ENCODE measurements around the gene SKOR1. TPM values are rescaled to one million over a fixed set of nuclear protein-coding genes. Genes with fewer than 3 reads are reported as not detected.

The SKOR1 gene
- total and polyA plus RNA-seq, 2 of the 13 experiments (the other 11 are each of a cell fraction or from before 2014, with no cell fraction given) = 0.09 to 0.11 TPM

- Histone ChIP-seq H4K20me1 (ENCODE audit: insufficient read depth, low read length) (no peaks in the 10 kb centered on the region), H2AFZ (ENCODE audit: low read length) (no peak overlapping the region), H3K27me3 (ENCODE audit: control insufficient read depth in 1 of 2, insufficient read depth in 2 of 2, low read length in 2 of 2) (peaks cover 0 to 7% of the 10 kb centered on the region in 2 experiments; a peak in 4 of 5 replicates), H3K27ac (ENCODE audit: extremely low read length, insufficient read depth, low read length) (peak overlapping the region; percentile 86), H3K4me1 (ENCODE audit: insufficient read depth, low read length) (peaks cover 77% of the 10 kb centered on the region), H3K4me3 (replicated peaks in 1 of 3; ENCODE audit: insufficient read depth in 1 of 3, low read depth in 2 of 3, low read length in 3 of 3) (peak overlapping the region; percentile 73 to 98 (median 93)), H3K9me3 (ENCODE audit: low read length) (no peaks in the 10 kb centered on the region), H3K9ac (ENCODE audit: insufficient read depth, low read depth, low read length) (peak overlapping the region; percentile 94), H3K36me3 (replicated peaks in 1 of 2; ENCODE audit: control insufficient read depth in 1 of 2, insufficient read depth in 2 of 2, low read length in 2 of 2) (no peaks in the 10 kb centered on the region), H3K79me2 (ENCODE audit: insufficient read depth, low read length) (no peaks in the 10 kb centered on the region), H3K4me2 (ENCODE audit: low read depth, low read length) (peak overlapping the region; percentile 97)
- 2% methylated on average over 16 of the region's 17 CpGs for WGBS (ENCODE audit: low lambda C conversion rate)
- TSS peak; percentile 89 for BruUV-seq (replicated peaks)
- ATAC-seq = peak; percentile 40
- POLR2A ChIA-PET = interaction anchor here (0.7 to 1.4 kb wide), 9 partner anchors 10 to 587 kb away, joined by 3 to 6 read pairs (median 3); partner anchors contain the start of genes AAGAB, FEM1B and IQCH
- CTCF ChIA-PET (ENCODE audit: low intra/inter-chr PET ratio, low total read pairs) = no interaction called here
- peak; percentile 50 for DNase-seq (ENCODE audit: low spot score)
- in situ Hi-C loops (cut with HindIII; ENCODE audit: extremely low pct_ligation_motif_present, low pct_unique_long_range_greater_than_20kb) (no loop called here), intact Hi-C loops (cut with micrococcal nuclease; ENCODE audit: unreplicated experiment) (loop anchor here (2.0 to 5.0 kb wide), 2 partner anchors 211 to 314 kb away; partner anchors contain the start of gene PIAS1)
- FAIRE-seq = no peak
- 0 out of 2 replicates have a peak, but pooled peaks have one; percentile 1 for TF ChIP-seq ZNF800 (CRISPR knock-in tag; IDR thresholded peaks at IDR 0.05)
- TF ChIP-seq SIN3A (IDR thresholded peaks at IDR 0.05; ENCODE audit: borderline replicate concordance, low read depth, low read length) = peak; percentile 28; the same call in 1 of the 2 replicates
- TF ChIP-seq MAZ (IDR thresholded peaks at IDR 0.05; ENCODE audit: borderline replicate concordance, low read depth, low read length) = no peak
- TF ChIP-seq MAZ (CRISPR knock-in tag; IDR thresholded peaks at IDR 0.05; ENCODE audit: low read depth) = peak; percentile 22; the same call in 1 of the 2 replicates
- TF ChIP-seq RXRA (CRISPR knock-in tag; IDR thresholded peaks at IDR 0.05) = 0 out of 2 replicates have a peak, but pooled peaks have one; percentile 29
- no peak for TF ChIP-seq BRF2 (CRISPR knock-in tag; IDR thresholded peaks at IDR 0.05)
- TF ChIP-seq ZKSCAN8 (CRISPR knock-in tag; IDR thresholded peaks at IDR 0.05; ENCODE audit: borderline replicate concordance) = no peak
- TF ChIP-seq XRCC5 (optimal IDR thresholded peaks at IDR 0.05; ENCODE audit: low read length) = peak; percentile 11
- TF ChIP-seq, protein P1, sequence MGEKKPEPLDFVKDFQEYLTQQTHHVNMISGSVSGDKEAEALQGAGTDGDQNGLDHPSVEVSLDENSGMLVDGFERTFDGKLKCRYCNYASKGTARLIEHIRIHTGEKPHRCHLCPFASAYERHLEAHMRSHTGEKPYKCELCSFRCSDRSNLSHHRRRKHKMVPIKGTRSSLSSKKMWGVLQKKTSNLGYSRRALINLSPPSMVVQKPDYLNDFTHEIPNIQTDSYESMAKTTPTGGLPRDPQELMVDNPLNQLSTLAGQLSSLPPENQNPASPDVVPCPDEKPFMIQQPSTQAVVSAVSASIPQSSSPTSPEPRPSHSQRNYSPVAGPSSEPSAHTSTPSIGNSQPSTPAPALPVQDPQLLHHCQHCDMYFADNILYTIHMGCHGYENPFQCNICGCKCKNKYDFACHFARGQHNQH (CRISPR knock-in tag; IDR thresholded peaks at IDR 0.05) = no peak
- TF ChIP-seq ZMYM4 (CRISPR knock-in tag; IDR thresholded peaks at IDR 0.05) = 0 out of 2 replicates have a peak, but pooled peaks have one; percentile 28
- TF ChIP-seq, protein P2, sequence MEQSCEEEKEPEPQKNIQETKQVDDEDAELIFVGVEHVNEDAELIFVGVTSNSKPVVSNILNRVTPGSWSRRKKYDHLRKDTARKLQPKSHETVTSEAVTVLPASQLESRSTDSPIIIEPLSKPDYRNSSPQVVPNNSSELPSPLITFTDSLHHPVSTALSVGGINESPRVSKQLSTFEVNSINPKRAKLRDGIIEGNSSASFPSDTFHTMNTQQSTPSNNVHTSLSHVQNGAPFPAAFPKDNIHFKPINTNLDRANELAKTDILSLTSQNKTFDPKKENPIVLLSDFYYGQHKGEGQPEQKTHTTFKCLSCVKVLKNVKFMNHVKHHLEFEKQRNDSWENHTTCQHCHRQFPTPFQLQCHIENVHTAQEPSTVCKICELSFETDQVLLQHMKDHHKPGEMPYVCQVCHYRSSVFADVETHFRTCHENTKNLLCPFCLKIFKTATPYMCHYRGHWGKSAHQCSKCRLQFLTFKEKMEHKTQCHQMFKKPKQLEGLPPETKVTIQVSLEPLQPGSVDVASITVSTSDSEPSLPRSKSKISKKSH (CRISPR knock-in tag; IDR thresholded peaks at IDR 0.05; ENCODE audit: borderline replicate concordance) = 0 out of 2 replicates have a peak, but pooled peaks have one; percentile 39
- no peak for TF ChIP-seq SOX13 (IDR thresholded peaks at IDR 0.05)
- 0 out of 4 replicates have a peak, but pooled peaks of 1 of the 2 experiments have one; percentile 6 for TF ChIP-seq SOX13 (CRISPR knock-in tag; conservative IDR thresholded peaks at IDR 0.05 in 1 of 2, IDR thresholded peaks at IDR 0.05 in 1 of 2)
- TF ChIP-seq YEATS2 (CRISPR knock-in tag; IDR thresholded peaks at IDR 0.05; ENCODE audit: borderline replicate concordance) = peak; percentile 2; the same call in 1 of the 2 replicates
These were observed 15.6 kb downstream of the SKOR1 start for GRCh38 chr15:67840749-67841512.

All from HepG2 (cell line).